ENCODE data around the gene SESN3.

SESN3 gene

GRCh38 chr11:95262994-95263765 lies 32.2 kb upstream of the SESN3 start:
- Histone ChIP-seq H3K9me3 (ENCODE audit: insufficient read depth, low read length, severe bottlenecking) (no peaks in the 10 kb centered on the region), H3K4me3 (ENCODE audit: low read depth in 1 of 2, low read length in 2 of 2) (no peak overlapping the region), H3K27me3 (ENCODE audit: insufficient read depth, low read length, poor library complexity) (no peaks in the 10 kb centered on the region), H3K79me2 (ENCODE audit: insufficient read depth, low read length) (no peaks in the 10 kb centered on the region), H4K20me1 (ENCODE audit: insufficient read depth, low read length) (no peaks in the 10 kb centered on the region), H3K4me2 (ENCODE audit: insufficient read depth, low read length) (no peak overlapping the region), H3K4me1 (ENCODE audit: insufficient read depth, low read length) (no peaks in the 10 kb centered on the region), H3K9ac (ENCODE audit: low read depth, low read length) (no peak overlapping the region), H3K36me3 (ENCODE audit: insufficient read depth, low read length) (no peaks in the 10 kb centered on the region), H2AFZ (ENCODE audit: low read depth, low read length) (no peak overlapping the region), H3K27ac (ENCODE audit: low read length) (no peak overlapping the region)
- TF ChIP-seq EZH2 (IDR thresholded peaks at IDR 0.05; ENCODE audit: borderline replicate concordance, low read depth, low read length, severe bottlenecking) (no peak), CTCF (IDR thresholded peaks at IDR 0.05; ENCODE audit: borderline replicate concordance, extremely low read depth, low read length, poor library complexity, severe bottlenecking) (no peak)
- ATAC-seq (ENCODE audit: insufficient read depth, low read depth) (peak; percentile 84), DNase-seq (peak; percentile 8)

DNA sequence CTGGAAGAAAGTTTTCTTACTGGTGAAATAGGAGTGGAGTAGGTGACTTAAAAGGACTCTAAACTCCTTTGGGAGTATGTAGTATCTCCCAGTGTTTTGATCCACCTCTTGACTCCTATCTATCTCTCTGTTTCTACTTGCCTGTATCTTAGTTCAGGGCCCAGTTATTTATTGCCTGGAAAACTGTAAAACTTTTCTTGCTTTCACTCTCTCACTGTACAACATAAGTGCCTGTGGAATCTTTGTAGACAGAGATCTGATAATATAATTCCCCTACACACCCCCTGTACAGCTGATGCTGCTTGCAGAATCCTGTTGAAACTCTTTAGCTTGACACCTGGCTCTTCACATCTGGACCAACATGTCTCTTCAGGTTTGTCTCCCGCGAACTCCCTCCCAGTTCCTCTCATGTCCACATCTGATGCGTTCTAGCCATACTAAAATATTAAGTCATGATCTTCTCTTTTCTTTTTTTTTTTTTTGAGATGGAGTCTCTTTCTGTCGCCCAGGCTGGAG lies 26.5 kb upstream of the SESN3 start:
- no peak for TF ChIP-seq EZH2 (IDR thresholded peaks at IDR 0.05; ENCODE audit: borderline replicate concordance, low read depth, low read length, severe bottlenecking)
- no peak for TF ChIP-seq CTCF (IDR thresholded peaks at IDR 0.05; ENCODE audit: borderline replicate concordance, extremely low read depth, low read length, poor library complexity, severe bottlenecking)
- no peak overlapping the region for H3K4me2 ChIP-seq (ENCODE audit: insufficient read depth, low read length)
- H3K4me1 ChIP-seq (ENCODE audit: insufficient read depth, low read length): peaks cover 18% of the 10 kb centered on the region

DNA sequence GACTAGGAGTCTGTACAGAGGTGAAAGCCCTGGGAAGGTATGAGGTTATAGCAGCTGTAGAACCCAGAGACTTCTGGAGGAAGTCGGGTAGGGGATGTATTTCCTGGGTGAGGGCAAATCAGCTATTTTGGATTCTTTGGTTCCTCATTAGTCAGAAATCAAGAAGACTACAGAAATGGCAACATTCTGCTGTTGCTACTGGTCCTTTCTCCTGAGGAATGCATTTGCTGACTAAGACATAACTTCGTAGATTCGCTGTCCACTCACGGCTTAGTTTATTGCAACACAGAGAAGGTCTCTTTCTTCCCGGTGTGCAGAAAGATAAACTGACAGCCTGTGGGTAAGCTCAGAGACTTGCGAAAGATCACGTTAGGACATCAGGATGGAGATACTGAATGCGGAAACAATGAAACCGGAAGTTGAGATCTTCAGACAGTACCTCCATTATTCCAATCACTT lies 25.3 kb upstream of the SESN3 start:
- no peak for ATAC-seq (ENCODE audit: insufficient read depth, low read depth)
- DNase-seq: no peak
- H3K27ac ChIP-seq (ENCODE audit: low read length): no peak overlapping the region
- no peaks in the 10 kb centered on the region for H3K36me3 ChIP-seq (ENCODE audit: insufficient read depth, low read length)
- peaks cover 18% of the 10 kb centered on the region for H3K4me1 ChIP-seq (ENCODE audit: insufficient read depth, low read length)
- H3K79me2 ChIP-seq (ENCODE audit: insufficient read depth, low read length): no peaks in the 10 kb centered on the region
- no peaks in the 10 kb centered on the region for H4K20me1 ChIP-seq (ENCODE audit: insufficient read depth, low read length)
- H3K9ac ChIP-seq (ENCODE audit: low read depth, low read length): no peak overlapping the region
- H3K9me3 ChIP-seq (ENCODE audit: insufficient read depth, low read length, severe bottlenecking): no peaks in the 10 kb centered on the region
- H3K4me3 ChIP-seq (ENCODE audit: low read depth in 1 of 2, low read length in 2 of 2): no peak overlapping the region
- no peaks in the 10 kb centered on the region for H3K27me3 ChIP-seq (ENCODE audit: insufficient read depth, low read length, poor library complexity)
- H3K4me2 ChIP-seq (ENCODE audit: insufficient read depth, low read length): no peak overlapping the region
- no peak overlapping the region for H2AFZ ChIP-seq (ENCODE audit: low read depth, low read length)
- TF ChIP-seq EZH2 (IDR thresholded peaks at IDR 0.05; ENCODE audit: borderline replicate concordance, low read depth, low read length, severe bottlenecking) (no peak), CTCF (IDR thresholded peaks at IDR 0.05; ENCODE audit: borderline replicate concordance, extremely low read depth, low read length, poor library complexity, severe bottlenecking) (no peak)

More for the DNA sequence above, 26.5 kb upstream of the SESN3 start:
- Histone ChIP-seq H3K27ac (ENCODE audit: low read length) (no peak overlapping the region), H3K27me3 (ENCODE audit: insufficient read depth, low read length, poor library complexity) (no peaks in the 10 kb centered on the region), H3K79me2 (ENCODE audit: insufficient read depth, low read length) (no peaks in the 10 kb centered on the region), H4K20me1 (ENCODE audit: insufficient read depth, low read length) (no peaks in the 10 kb centered on the region), H2AFZ (ENCODE audit: low read depth, low read length) (no peak overlapping the region), H3K36me3 (ENCODE audit: insufficient read depth, low read length) (no peaks in the 10 kb centered on the region), H3K9me3 (ENCODE audit: insufficient read depth, low read length, severe bottlenecking) (no peaks in the 10 kb centered on the region), H3K9ac (ENCODE audit: low read depth, low read length) (no peak overlapping the region), H3K4me3 (ENCODE audit: low read depth in 1 of 2, low read length in 2 of 2) (no peak overlapping the region)
- no peak for DNase-seq
- ATAC-seq (ENCODE audit: insufficient read depth, low read depth): no peak
